Measurements from ENCODE around the gene DDX47. TPM values are rescaled to one million over a fixed set of nuclear protein-coding genes. Genes with fewer than 3 reads are reported as not detected.

Gene DDX47
- total and polyA plus RNA-seq, 2 of the 13 experiments (the other 11 are each of a cell fraction or from before 2014, with no cell fraction given): 48.5 to 78.7 TPM

DNA sequence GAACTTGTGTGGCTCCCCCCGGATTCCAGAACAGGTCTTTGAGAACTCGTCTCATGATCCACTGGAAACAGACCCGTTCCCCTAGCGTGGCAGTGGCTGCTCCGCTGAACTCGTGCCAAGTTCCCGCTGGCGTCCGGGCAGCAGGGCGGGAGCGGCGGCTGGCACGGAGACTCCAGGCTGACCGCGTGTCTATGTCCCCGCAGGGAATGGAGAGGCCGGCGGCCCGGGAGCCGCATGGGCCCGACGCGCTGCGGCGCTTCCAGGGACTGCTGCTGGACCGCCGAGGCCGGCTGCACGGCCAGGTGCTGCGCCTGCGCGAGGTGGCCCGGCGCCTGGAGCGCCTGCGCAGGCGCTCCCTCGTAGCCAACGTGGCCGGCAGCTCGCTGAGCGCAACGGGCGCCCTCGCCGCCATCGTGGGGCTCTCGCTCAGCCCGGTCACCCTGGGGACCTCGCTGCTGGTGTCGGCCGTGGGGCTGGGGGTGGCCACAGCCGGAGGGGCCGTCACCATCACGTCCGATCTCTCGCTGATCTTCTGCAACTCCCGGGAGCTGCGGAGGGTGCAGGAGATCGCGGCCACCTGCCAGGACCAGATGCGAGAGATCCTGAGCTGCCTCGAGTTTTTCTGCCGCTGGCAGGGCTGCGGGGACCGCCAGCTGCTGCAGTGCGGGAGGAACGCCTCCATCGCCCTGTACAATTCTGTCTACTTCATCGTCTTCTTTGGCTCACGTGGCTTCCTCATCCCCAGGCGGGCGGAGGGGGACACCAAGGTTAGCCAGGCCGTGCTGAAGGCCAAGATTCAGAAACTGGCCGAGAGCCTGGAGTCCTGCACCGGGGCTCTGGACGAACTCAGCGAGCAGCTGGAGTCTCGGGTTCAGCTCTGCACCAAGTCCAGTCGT is 26.2 kb upstream of the DDX47 start (continued):
- TF ChIP-seq MXD4 (CRISPR knock-in tag; IDR thresholded peaks at IDR 0.05) (peak; percentile 54; the same call in 1 of the 2 replicates), U2AF1 (optimal IDR thresholded peaks at IDR 0.05; ENCODE audit: low read depth, low read length) (no peak), MED1 (CRISPR knock-in tag; IDR thresholded peaks at IDR 0.05) (0 out of 2 replicates have a peak, but pooled peaks have one; percentile 25), NPAS2 (CRISPR knock-in tag; IDR thresholded peaks at IDR 0.05; ENCODE audit: borderline replicate concordance) (no peak), MLLT10 (CRISPR knock-in tag; IDR thresholded peaks at IDR 0.05) (no peak), ZNF451 (CRISPR knock-in tag; IDR thresholded peaks at IDR 0.05) (peak; percentile 80; the same call in 1 of the 2 replicates), ZNF567 (CRISPR knock-in tag; IDR thresholded peaks at IDR 0.05; ENCODE audit: borderline replicate concordance) (no peak), HCFC1 (IDR thresholded peaks at IDR 0.05; ENCODE audit: low read depth, low read length) (no peak), SP2 (CRISPR knock-in tag; IDR thresholded peaks at IDR 0.05) (no peak), HNRNPK (IDR thresholded peaks at IDR 0.05; ENCODE audit: low read depth, low read length, poor library complexity, severe bottlenecking) (no peak), ZNF816 (CRISPR knock-in tag; IDR thresholded peaks at IDR 0.05; ENCODE audit: borderline replicate concordance) (no peak), RXRA (CRISPR knock-in tag; IDR thresholded peaks at IDR 0.05) (peak; percentile 48; the same call in 1 of the 2 replicates), ETV6 (CRISPR knock-in tag; conservative IDR thresholded peaks at IDR 0.05) (peak; percentile 54; the same call in 1 of the 2 replicates), ZNF773 (CRISPR knock-in tag; IDR thresholded peaks at IDR 0.05; ENCODE audit: borderline replicate concordance) (peak; percentile 92), KMT2B (CRISPR knock-in tag; IDR thresholded peaks at IDR 0.05) (no peak), HOXA5 (CRISPR knock-in tag; IDR thresholded peaks at IDR 0.05) (no peak; the same call in 1 of the 2 replicates), RFX3 (CRISPR knock-in tag; IDR thresholded peaks at IDR 0.05) (no peak), ELF3 (CRISPR knock-in tag; IDR thresholded peaks at IDR 0.05) (no peak), CEBPB (IDR thresholded peaks at IDR 0.05; ENCODE audit: borderline replicate concordance, low read depth, low read length) (no peak), NRL (CRISPR knock-in tag; IDR thresholded peaks at IDR 0.05; ENCODE audit: borderline replicate concordance) (no peak; the same call in 1 of the 2 replicates)
- TF ChIP-seq, protein P1, sequence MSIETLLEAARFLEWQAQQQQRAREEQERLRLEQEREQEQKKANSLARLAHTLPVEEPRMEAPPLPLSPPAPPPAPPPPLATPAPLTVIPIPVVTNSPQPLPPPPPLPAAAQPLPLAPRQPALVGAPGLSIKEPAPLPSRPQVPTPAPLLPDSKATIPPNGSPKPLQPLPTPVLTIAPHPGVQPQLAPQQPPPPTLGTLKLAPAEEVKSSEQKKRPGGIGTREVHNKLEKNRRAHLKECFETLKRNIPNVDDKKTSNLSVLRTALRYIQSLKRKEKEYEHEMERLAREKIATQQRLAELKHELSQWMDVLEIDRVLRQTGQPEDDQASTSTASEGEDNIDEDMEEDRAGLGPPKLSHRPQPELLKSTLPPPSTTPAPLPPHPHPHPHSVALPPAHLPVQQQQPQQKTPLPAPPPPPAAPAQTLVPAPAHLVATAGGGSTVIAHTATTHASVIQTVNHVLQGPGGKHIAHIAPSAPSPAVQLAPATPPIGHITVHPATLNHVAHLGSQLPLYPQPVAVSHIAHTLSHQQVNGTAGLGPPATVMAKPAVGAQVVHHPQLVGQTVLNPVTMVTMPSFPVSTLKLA (IDR thresholded peaks at IDR 0.05): no peak
- TF ChIP-seq, protein P2, sequence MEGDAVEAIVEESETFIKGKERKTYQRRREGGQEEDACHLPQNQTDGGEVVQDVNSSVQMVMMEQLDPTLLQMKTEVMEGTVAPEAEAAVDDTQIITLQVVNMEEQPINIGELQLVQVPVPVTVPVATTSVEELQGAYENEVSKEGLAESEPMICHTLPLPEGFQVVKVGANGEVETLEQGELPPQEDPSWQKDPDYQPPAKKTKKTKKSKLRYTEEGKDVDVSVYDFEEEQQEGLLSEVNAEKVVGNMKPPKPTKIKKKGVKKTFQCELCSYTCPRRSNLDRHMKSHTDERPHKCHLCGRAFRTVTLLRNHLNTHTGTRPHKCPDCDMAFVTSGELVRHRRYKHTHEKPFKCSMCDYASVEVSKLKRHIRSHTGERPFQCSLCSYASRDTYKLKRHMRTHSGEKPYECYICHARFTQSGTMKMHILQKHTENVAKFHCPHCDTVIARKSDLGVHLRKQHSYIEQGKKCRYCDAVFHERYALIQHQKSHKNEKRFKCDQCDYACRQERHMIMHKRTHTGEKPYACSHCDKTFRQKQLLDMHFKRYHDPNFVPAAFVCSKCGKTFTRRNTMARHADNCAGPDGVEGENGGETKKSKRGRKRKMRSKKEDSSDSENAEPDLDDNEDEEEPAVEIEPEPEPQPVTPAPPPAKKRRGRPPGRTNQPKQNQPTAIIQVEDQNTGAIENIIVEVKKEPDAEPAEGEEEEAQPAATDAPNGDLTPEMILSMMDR (CRISPR knock-in tag; IDR thresholded peaks at IDR 0.05): no peak
- TF ChIP-seq, protein P3, sequence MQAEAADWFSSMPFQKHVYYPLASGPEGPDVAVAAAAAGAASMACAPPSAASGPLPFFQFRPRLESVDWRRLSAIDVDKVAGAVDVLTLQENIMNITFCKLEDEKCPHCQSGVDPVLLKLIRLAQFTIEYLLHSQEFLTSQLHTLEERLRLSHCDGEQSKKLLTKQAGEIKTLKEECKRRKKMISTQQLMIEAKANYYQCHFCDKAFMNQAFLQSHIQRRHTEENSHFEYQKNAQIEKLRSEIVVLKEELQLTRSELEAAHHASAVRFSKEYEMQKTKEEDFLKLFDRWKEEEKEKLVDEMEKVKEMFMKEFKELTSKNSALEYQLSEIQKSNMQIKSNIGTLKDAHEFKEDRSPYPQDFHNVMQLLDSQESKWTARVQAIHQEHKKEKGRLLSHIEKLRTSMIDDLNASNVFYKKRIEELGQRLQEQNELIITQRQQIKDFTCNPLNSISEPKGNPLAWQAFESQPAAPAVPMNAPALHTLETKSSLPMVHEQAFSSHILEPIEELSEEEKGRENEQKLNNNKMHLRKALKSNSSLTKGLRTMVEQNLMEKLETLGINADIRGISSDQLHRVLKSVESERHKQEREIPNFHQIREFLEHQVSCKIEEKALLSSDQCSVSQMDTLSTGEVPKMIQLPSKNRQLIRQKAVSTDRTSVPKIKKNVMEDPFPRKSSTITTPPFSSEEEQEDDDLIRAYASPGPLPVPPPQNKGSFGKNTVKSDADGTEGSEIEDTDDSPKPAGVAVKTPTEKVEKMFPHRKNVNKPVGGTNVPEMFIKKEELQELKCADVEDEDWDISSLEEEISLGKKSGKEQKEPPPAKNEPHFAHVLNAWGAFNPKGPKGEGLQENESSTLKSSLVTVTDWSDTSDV (CRISPR knock-in tag; IDR thresholded peaks at IDR 0.05): peak; percentile 83
- TF ChIP-seq, protein P4, sequence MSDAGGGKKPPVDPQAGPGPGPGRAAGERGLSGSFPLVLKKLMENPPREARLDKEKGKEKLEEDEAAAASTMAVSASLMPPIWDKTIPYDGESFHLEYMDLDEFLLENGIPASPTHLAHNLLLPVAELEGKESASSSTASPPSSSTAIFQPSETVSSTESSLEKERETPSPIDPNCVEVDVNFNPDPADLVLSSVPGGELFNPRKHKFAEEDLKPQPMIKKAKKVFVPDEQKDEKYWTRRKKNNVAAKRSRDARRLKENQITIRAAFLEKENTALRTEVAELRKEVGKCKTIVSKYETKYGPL (CRISPR knock-in tag; IDR thresholded peaks at IDR 0.05): peak; percentile 59; the same call in 1 of the 2 replicates

All from HepG2 (cell line).